Peyer's patch (tissue), 4 donors: ENCODE results near the gene CAPNS1. TPM values are rescaled to one million over a fixed set of nuclear protein-coding genes. Genes with fewer than 3 reads are reported as not detected.
A peak's percentile ranks its signal among the peaks of the same experiment; 100 is the strongest.

ENCODE experiments used
- DNase-seq, 3 donors: peaks; one replicate each; pipeline ENCODE4 v3.0.0-alpha.2; 2017 to 2019
- H3K27ac ChIP-seq, 4 donors: fragments of 200-600 bp; sonication (generic); one replicate each; pipeline ENCODE4 v1.5.1; 2016 to 2019
- H3K27me3 ChIP-seq, 2 donors: fragments of 200-600 bp; sonication (generic); one replicate each; pipeline ENCODE4 v1.5.1; 2019
- H3K36me3 ChIP-seq, 3 donors: fragments of 200-600 bp; sonication (generic); one replicate each; pipeline ENCODE4 v1.5.1; 2016 to 2019
- H3K4me1 ChIP-seq, 4 donors: fragments of 200-600 bp; sonication (generic); one replicate each; pipeline ENCODE4 v1.5.1; 2016 to 2019
- H3K4me3 ChIP-seq, 4 donors: fragments of 200-600 bp; sonication (generic); 1 replicate in 3 of 4; 2 replicates in 1 of 4; pipeline ENCODE4 v1.5.1; 2016 to 2019; ENCODE audit warnings: mild to moderate bottlenecking in 1 of 4
- H3K9me3 ChIP-seq, 4 donors: fragments of 200-600 bp; sonication (generic); one replicate each; pipeline ENCODE4 v1.5.1; 2016 to 2019; ENCODE audit warnings: mild to moderate bottlenecking in 1 of 4
- CTCF ChIP-seq, 6 experiments: fragments of 450-650 bp in 4 of 6; fragments of 200-600 bp in 2 of 6; sonication (generic) in 1 of 6; IDR thresholded peaks; one replicate each; pipeline ENCODE4 v1.5.1; 2017 to 2019; ENCODE audit warnings: antibody characterized with exemption in 6 of 6, mild to moderate bottlenecking in 3 of 6, moderate library complexity in 1 of 6
- POLR2A ChIP-seq, 2 donors: fragments of 450-650 bp; IDR thresholded peaks; one replicate each; pipeline ENCODE4 v1.5.1; 2017; ENCODE audit warnings: antibody characterized with exemption in 2 of 2, mild to moderate bottlenecking in 2 of 2, moderate library complexity in 2 of 2
- total RNA-seq, 4 donors: library from RNA; depleted of rRNA; stranded (reverse); fragments of >200 nt; gene quantifications; one replicate each; pipeline ENCODE4 v1.1.0, GENCODE V29; 2016

The CAPNS1 gene
- total RNA-seq, 4 donors from 2014 or later: 131 to 320 (median 263) TPM

GRCh38 chr19:36140304-36141038 lies 605 bp downstream of the CAPNS1 start:
- H3K4me3 ChIP-seq: peak overlapping the region; percentile 69 to 86 (median 82)
- peak in 2 of 3 donors; percentile 50 to 72 for DNase-seq
- H3K36me3 ChIP-seq: peaks cover 0 to 38% (median under 1%) of the 10 kb centered on the region in 3 donors
- peak overlapping the region; percentile 93 to 99 (median 97) for H3K27ac ChIP-seq
- H3K27me3 ChIP-seq: no peaks in the 10 kb centered on the region
- peaks cover 0 to 18% (median 5%) of the 10 kb centered on the region in 4 donors for H3K4me1 ChIP-seq
- H3K9me3 ChIP-seq: no peaks in the 10 kb centered on the region
- no peak for TF ChIP-seq POLR2A (IDR thresholded peaks at IDR 0.05)
- no peak for TF ChIP-seq CTCF (IDR thresholded peaks at IDR 0.05)

- TF ChIP-seq CTCF (IDR thresholded peaks at IDR 0.05) (no peak), POLR2A (IDR thresholded peaks at IDR 0.05) (peak; percentile 35 to 75)
- peaks cover 0 to 18% (median 5%) of the 10 kb centered on the region in 4 donors for H3K4me1 ChIP-seq
- peak overlapping the region; percentile 93 to 99 (median 97) for H3K27ac ChIP-seq
- H3K4me3 ChIP-seq: peak overlapping the region; percentile 69 to 86 (median 82)
- DNase-seq: peak; percentile 86 to 95 (median 94)
- no peaks in the 10 kb centered on the region for H3K9me3 ChIP-seq
- peaks cover 0 to 47% (median 2%) of the 10 kb centered on the region in 3 donors for H3K36me3 ChIP-seq
- no peaks in the 10 kb centered on the region for H3K27me3 ChIP-seq
Observed at GRCh38 chr19:36141039-36141927, 1.4 kb downstream of the CAPNS1 start.

- Histone ChIP-seq H3K36me3 (peaks cover 0 to 54% (median 2%) of the 10 kb centered on the region in 3 donors), H3K27me3 (no peaks in the 10 kb centered on the region), H3K9me3 (no peaks in the 10 kb centered on the region), H3K27ac (peak overlapping the region in 1 of 4 donors; percentile 7), H3K4me1 (peaks cover 0 to 17% (median 5%) of the 10 kb centered on the region in 4 donors), H3K4me3 (peak overlapping the region in 1 of 4 donors; percentile 86)
- no peak for TF ChIP-seq POLR2A (IDR thresholded peaks at IDR 0.05)
- no peak for TF ChIP-seq CTCF (IDR thresholded peaks at IDR 0.05)
- no peak for DNase-seq
Observed at GRCh38 chr19:36142046-36142445, 2.2 kb downstream of the CAPNS1 start.

- H3K9me3 ChIP-seq: no peaks in the 10 kb centered on the region
- no peak overlapping the region for H3K27ac ChIP-seq
- no peak for DNase-seq
- H3K36me3 ChIP-seq: peaks cover 0 to 59% (median 2%) of the 10 kb centered on the region in 3 donors
- H3K27me3 ChIP-seq: no peaks in the 10 kb centered on the region
- TF ChIP-seq POLR2A (IDR thresholded peaks at IDR 0.05) (no peak), CTCF (IDR thresholded peaks at IDR 0.05) (no peak)
- H3K4me3 ChIP-seq: no peak overlapping the region
- H3K4me1 ChIP-seq: peaks cover 0 to 12% (median 5%) of the 10 kb centered on the region in 4 donors
Observed at GRCh38 chr19:36142496-36142895, 2.6 kb downstream of the CAPNS1 start.

- H3K36me3 ChIP-seq: peaks cover 0 to 80% (median 2%) of the 10 kb centered on the region in 3 donors
- H3K27me3 ChIP-seq: no peaks in the 10 kb centered on the region
- no peak overlapping the region for H3K27ac ChIP-seq
- H3K9me3 ChIP-seq: no peaks in the 10 kb centered on the region
- TF ChIP-seq POLR2A (IDR thresholded peaks at IDR 0.05) (no peak), CTCF (IDR thresholded peaks at IDR 0.05) (no peak)
- H3K4me1 ChIP-seq: peaks cover 0 to 12% (median 3%) of the 10 kb centered on the region in 4 donors
- H3K4me3 ChIP-seq: no peak overlapping the region
- no peak for DNase-seq
Observed at GRCh38 chr19:36144624-36145023, 4.8 kb downstream of the CAPNS1 start.
